Measurements from ENCODE around the gene DNAH11. TPM values are rescaled to one million over a fixed set of nuclear protein-coding genes. Genes with fewer than 3 reads are reported as not detected.

The DNAH11 gene
- total RNA-seq, 1 experiment from 2014 or later: 0.91 TPM

DNA sequence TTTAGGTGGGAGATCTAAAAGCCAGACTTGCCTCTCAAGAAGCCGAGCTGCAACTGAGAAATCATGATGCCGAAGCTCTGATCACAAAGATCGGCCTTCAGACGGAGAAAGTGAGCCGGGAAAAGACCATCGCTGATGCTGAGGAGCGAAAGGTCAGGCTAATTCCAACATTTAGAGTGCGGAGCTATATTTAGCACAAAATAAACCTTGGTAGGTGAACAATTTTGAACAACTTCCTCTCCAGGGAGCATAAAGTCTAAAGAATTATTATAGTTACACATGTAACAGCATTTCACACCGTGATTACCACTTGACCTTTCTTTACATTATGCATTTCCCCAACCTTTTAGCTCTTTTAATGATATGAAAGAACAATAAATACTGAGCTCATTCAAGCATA is 236.1 kb downstream of the DNAH11 start:
- TF ChIP-seq, protein P1, sequence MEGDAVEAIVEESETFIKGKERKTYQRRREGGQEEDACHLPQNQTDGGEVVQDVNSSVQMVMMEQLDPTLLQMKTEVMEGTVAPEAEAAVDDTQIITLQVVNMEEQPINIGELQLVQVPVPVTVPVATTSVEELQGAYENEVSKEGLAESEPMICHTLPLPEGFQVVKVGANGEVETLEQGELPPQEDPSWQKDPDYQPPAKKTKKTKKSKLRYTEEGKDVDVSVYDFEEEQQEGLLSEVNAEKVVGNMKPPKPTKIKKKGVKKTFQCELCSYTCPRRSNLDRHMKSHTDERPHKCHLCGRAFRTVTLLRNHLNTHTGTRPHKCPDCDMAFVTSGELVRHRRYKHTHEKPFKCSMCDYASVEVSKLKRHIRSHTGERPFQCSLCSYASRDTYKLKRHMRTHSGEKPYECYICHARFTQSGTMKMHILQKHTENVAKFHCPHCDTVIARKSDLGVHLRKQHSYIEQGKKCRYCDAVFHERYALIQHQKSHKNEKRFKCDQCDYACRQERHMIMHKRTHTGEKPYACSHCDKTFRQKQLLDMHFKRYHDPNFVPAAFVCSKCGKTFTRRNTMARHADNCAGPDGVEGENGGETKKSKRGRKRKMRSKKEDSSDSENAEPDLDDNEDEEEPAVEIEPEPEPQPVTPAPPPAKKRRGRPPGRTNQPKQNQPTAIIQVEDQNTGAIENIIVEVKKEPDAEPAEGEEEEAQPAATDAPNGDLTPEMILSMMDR (IDR thresholded peaks at IDR 0.05; ENCODE audit: unreplicated experiment): no peak
- H3K27ac Mint-ChIP-seq (ENCODE audit: low read depth, unreplicated experiment): no peak overlapping the region
- no peak overlapping the region for H3K4me3 Mint-ChIP-seq (ENCODE audit: unreplicated experiment)
- H3K9me3 Mint-ChIP-seq (ENCODE audit: unreplicated experiment): no peaks in the 10 kb centered on the region
- no peaks in the 10 kb centered on the region for H3K36me3 Mint-ChIP-seq (ENCODE audit: insufficient read depth, unreplicated experiment)
- POLR2A ChIA-PET: interaction anchor here (0.9 kb wide), 1 partner anchor 166 kb away, joined by 3 read pairs; no protein-coding TSS in a partner anchor
- no peak for DNase-seq (ENCODE audit: unreplicated experiment)
- intact Hi-C loops (cut with micrococcal nuclease): no loop called here
- CTCF ChIA-PET: interaction anchor here (0.5 to 2.7 kb wide), 7 partner anchors 11 to 1430 kb away, joined by 3 to 15 read pairs (median 3); no protein-coding TSS in a partner anchor
- no TSS peak for BruUV-seq (replicated peaks)
- H3K4me1 Mint-ChIP-seq (ENCODE audit: insufficient read depth, unreplicated experiment): no peaks in the 10 kb centered on the region
- H3K27me3 Mint-ChIP-seq (ENCODE audit: insufficient read depth, unreplicated experiment): no peaks in the 10 kb centered on the region

DNA sequence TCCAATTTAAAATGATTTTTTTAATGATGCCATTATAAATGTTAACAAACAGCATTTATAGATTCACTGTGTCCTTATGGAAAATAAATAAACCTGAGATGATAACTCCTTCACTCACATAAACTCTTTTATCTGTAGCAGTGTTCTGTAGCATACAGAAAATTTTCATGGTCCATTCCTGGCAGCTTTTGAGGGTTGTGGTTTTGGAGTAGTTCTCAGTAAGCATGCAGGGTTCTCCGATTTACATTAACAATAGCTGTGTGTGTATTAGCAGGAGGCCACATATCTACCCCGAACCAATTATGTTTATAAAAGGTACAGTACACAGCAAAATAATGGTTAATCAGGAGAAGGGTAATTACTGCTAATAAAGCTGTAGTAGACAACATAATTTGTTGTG is 240.2 kb downstream of the DNAH11 start:
- H3K27me3 Mint-ChIP-seq (ENCODE audit: insufficient read depth, unreplicated experiment): no peaks in the 10 kb centered on the region
- no peaks in the 10 kb centered on the region for H3K9me3 Mint-ChIP-seq (ENCODE audit: unreplicated experiment)
- no peak overlapping the region for H3K4me3 Mint-ChIP-seq (ENCODE audit: unreplicated experiment)
- BruUV-seq (replicated peaks): no TSS peak
- TF ChIP-seq, protein P1 (IDR thresholded peaks at IDR 0.05; ENCODE audit: unreplicated experiment): no peak
- H3K4me1 Mint-ChIP-seq (ENCODE audit: insufficient read depth, unreplicated experiment): no peaks in the 10 kb centered on the region
- intact Hi-C loops (cut with micrococcal nuclease): no loop called here
- ChIA-PET CTCF (interaction anchor here (0.7 kb wide), 1 partner anchor 529 kb away, joined by 5 read pairs; no protein-coding TSS in a partner anchor), POLR2A (interaction anchor here (0.5 kb wide), 1 partner anchor 293 kb away, joined by 4 read pairs; no protein-coding TSS in a partner anchor)
- no peak overlapping the region for H3K27ac Mint-ChIP-seq (ENCODE audit: low read depth, unreplicated experiment)
- DNase-seq (ENCODE audit: unreplicated experiment): no peak
- H3K36me3 Mint-ChIP-seq (ENCODE audit: insufficient read depth, unreplicated experiment): no peaks in the 10 kb centered on the region

DNA sequence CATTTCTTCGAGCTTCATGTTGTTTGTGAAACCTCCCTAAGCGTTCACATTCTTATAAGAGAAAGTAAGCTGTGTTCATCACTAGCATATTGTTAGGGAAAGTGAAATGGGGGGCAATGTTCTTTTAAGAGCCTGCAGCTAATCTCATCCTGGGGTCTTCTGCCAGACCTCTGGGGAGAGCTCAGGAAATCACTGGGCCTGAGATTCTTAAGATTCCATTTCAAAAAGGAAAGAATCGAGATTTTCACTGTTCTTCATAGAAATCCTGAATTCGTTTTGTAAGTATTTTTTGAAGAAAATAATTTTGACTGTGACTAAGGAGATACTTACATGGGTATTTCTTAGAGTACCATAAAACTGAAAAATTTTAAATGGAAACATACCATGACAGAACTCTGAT is 242.2 kb downstream of the DNAH11 start:
- no peak overlapping the region for H3K27ac Mint-ChIP-seq (ENCODE audit: low read depth, unreplicated experiment)
- H3K4me3 Mint-ChIP-seq (ENCODE audit: unreplicated experiment): no peak overlapping the region
- H3K4me1 Mint-ChIP-seq (ENCODE audit: insufficient read depth, unreplicated experiment): no peaks in the 10 kb centered on the region
- H3K9me3 Mint-ChIP-seq (ENCODE audit: unreplicated experiment): no peaks in the 10 kb centered on the region
- TF ChIP-seq, protein P1 (IDR thresholded peaks at IDR 0.05; ENCODE audit: unreplicated experiment): no peak
- no TSS peak for BruUV-seq (replicated peaks)
- POLR2A ChIA-PET: no interaction called here
- intact Hi-C loops (cut with micrococcal nuclease): no loop called here
- DNase-seq (ENCODE audit: unreplicated experiment): no peak
- CTCF ChIA-PET: interaction anchor here (0.6 to 1.6 kb wide), 4 partner anchors 17 to 1120 kb away, joined by 3 to 8 read pairs (median 6); no protein-coding TSS in a partner anchor
- no peaks in the 10 kb centered on the region for H3K36me3 Mint-ChIP-seq (ENCODE audit: insufficient read depth, unreplicated experiment)
- H3K27me3 Mint-ChIP-seq (ENCODE audit: insufficient read depth, unreplicated experiment): no peaks in the 10 kb centered on the region

DNA sequence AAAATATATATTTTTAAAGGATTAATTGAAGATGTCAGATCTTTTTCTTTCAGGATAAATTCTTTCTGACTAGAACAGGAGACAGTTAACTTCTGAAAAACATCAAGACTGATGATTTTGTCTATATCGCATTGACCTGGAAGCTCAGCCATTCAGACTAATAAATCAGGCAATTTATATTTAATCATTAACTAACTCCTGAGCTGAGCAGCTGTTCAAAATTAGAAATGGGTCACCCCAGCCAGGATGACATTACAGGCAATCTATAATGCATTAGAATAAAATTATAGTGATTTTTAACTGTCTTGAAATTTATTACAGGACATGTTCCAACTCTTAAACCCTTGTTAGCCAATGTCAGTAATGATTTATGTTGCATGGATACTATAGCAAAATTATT is 263.0 kb downstream of the DNAH11 start:
- TF ChIP-seq, protein P1 (IDR thresholded peaks at IDR 0.05; ENCODE audit: unreplicated experiment): no peak
- Mint-ChIP-seq H3K4me1 (ENCODE audit: insufficient read depth, unreplicated experiment) (no peaks in the 10 kb centered on the region), H3K9me3 (ENCODE audit: unreplicated experiment) (no peaks in the 10 kb centered on the region), H3K36me3 (ENCODE audit: insufficient read depth, unreplicated experiment) (no peaks in the 10 kb centered on the region), H3K4me3 (ENCODE audit: unreplicated experiment) (no peak overlapping the region), H3K27ac (ENCODE audit: low read depth, unreplicated experiment) (no peak overlapping the region), H3K27me3 (ENCODE audit: insufficient read depth, unreplicated experiment) (no peaks in the 10 kb centered on the region)
- POLR2A ChIA-PET: no interaction called here
- CTCF ChIA-PET: no interaction called here
- intact Hi-C loops (cut with micrococcal nuclease): no loop called here
- DNase-seq (ENCODE audit: unreplicated experiment): no peak
- no TSS peak for BruUV-seq (replicated peaks)

All from MCF 10A (cell line).